ENCODE results near the gene SGK2.

- TF ChIP-seq RNF2 (conservative IDR thresholded peaks at IDR 0.05; ENCODE audit: low read depth) (no peak), CTCF (CRISPR knock-in tag; IDR thresholded peaks at IDR 0.05) (no peak), EZH2 (conservative IDR thresholded peaks at IDR 0.05; ENCODE audit: low read depth, low read length) (no peak), HOXA3 (CRISPR knock-in tag; IDR thresholded peaks at IDR 0.05) (no peak), HINFP (CRISPR knock-in tag; IDR thresholded peaks at IDR 0.05; ENCODE audit: low read depth) (no peak), ZNF740 (CRISPR knock-in tag; IDR thresholded peaks at IDR 0.05) (no peak), POLR2AphosphoS5 (IDR thresholded peaks at IDR 0.05; ENCODE audit: low read depth, low read length) (no peak), TEAD2 (CRISPR knock-in tag; IDR thresholded peaks at IDR 0.05) (no peak), PBX3 (CRISPR knock-in tag; IDR thresholded peaks at IDR 0.05; ENCODE audit: borderline replicate concordance) (no peak), TAF1 (CRISPR knock-in tag; IDR thresholded peaks at IDR 0.05) (no peak)
Observed at GRCh38 chr20:43520074-43520630, 38.7 kb upstream of the SGK2 start.

Measured in HepG2 (cell line).